CD4-positive, alpha-beta T cell treated with Interleukin-4 for 4 hours (primary cell): ENCODE data around the gene TPRN.
A peak's percentile ranks its signal among the peaks of the same experiment; 100 is the strongest.

Source experiments
- DNase-seq: peaks from one replicate; pipeline ENCODE4 v3.0.0-alpha.2; 2020

TPRN gene

DNA sequence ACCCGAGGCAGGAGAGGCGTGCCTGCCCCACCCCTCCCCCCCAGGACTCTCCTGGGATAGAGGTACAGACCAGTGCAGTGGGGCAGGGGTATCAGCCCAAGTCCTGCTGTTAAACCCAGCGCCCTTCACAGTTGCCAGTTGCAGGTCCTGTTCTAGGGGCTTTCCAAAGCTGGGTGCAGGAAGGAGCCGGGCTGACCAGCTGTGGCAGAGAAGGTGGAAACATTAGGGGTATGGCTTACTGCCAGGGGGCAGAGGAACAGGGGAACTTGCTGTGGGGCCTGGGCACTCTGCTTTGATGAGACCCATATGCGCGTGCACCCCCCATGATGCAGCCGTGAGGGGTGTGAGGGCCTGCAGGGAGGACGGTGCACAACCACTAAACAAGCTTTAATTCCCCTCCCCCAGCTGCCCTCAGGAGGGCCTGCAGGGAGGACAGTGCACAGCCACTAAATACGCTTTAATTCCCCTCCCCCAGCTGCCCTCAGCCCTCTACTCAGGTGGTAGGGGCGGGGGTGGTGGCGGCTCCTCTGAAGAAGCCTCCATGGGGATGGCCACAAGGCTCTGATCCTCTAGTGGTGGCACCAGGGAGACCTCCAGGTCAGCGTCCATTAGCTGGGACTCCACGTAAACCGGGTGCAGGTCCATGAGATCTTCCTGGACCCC is 29.9 kb downstream of the TPRN start:
- no peak for DNase-seq

DNA sequence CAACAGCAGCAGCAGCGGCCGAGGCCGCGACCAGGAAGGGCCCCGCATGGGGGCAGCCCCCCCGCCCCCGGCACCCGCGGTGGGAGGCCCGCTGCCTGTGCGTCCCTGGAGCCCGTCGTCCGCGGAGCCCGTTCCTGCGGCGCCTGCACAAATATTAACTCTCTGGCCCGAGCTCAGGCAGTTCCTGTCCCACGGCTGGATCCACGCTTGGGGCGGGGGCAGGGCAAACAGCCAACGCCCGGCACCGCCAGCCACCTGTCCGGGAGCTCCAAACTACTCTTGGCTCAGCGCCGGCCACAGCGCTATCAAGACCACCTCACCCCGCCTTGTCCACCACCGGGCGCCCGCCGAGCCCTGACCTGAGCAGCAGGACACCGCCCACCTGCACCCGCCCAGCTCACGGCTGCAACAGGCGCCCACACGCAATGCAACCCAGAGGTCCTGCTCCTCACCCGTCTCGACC is 30.6 kb downstream of the TPRN start, which contains the start of gene LRRC26:
Gene LRRC26, minus strand, starts transcription at position 156 of the 463 bp plus-strand sequence. Its CDS starts 108 bp downstream, at position 48.
- DNase-seq, result no peak

DNA sequence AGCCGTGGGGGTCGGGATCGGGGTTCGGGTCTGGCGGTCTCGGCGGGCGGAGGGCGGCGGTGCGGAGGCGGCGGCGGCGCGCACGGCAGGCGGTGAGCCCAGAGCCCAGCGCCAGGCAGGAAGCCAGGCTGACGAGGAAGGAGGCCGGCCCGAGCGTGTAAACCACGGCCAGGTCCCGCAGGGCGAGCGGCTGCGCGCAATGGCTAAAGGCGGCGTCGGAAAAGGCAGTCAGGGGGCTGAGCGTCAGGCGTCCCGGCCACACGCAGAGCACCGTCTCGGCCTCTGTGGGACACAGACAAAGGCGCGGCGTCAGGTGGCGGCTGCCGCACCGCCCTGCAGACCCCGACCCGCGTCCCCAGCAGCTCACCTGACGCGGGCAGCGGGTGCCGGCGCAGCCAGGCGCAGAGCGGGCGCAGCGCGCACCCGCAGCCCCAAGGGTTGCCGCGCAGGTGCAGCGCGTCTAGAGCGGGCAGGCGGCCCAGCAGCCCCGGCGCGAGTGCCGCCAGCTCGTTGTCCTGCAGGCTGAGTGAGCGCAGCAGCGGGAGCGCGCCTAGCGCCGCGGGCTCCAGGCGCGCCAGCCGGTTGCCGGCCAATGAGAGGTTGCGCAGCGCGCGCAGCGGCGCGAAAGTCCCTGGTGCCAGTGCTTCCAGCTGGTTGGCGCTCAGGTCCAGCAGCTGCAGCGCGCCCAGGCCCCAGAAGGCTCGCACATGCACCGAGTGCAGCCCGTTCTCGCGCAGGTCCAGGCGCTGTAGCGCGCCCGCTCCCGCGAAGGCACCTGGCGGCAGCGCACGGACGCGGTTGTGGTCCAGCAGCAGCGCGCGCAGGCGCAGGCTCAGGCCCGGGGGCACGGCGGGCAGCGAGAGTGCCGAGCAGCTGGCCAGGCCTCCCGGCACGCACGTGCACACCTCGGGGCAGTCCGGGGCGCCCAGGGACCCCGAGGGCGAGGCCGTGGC is 31.4 kb downstream of the TPRN start:
- no peak for DNase-seq

DNA sequence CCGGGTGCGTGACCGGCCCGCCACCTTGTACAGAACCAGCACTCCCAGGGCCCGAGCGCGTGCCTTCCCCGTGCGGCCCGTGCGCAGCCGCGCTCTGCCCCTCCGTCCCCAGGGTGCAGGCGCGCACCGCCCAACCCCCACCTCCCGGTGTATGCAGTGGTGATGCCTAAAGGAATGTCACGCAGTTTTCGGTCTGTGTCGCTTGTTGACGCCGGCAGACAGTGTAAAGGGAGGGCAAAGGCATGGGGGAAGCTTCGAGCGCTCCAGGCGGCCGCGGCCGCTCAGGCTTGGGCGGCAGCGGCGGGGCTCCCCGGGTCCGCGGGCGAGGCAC is 32.0 kb downstream of the TPRN start:
- no peak for DNase-seq

DNA sequence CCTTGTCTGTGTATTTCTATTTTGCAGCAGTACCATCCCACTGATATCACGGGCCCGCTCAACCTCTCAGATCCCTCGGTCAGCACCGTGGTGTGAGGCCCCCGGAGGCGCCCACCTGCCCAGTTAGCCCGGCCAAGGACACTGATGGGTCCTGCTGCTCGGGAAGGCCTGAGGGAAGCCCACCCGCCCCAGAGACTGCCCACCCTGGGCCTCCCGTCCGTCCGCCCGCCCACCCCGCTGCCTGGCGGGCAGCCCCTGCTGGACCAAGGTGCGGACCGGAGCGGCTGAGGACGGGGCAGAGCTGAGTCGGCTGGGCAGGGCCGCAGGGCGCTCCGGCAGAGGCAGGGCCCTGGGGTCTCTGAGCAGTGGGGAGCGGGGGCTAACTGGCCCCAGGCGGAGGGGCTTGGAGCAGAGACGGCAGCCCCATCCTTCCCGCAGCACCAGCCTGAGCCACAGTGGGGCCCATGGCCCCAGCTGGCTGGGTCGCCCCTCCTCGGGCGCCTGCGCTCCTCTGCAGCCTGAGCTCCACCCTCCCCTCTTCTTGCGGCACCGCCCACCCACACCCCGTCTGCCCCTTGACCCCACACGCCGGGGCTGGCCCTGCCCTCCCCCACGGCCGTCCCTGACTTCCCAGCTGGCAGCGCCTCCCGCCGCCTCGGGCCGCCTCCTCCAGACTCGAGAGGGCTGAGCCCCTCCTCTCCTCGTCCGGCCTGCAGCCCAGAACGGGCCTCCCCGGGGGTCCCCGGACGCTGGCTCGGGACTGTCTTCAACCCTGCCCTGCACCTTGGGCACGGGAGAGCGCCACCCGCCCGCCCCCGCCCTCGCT is 32.6 kb downstream of the TPRN start:
- no peak for DNase-seq

DNA sequence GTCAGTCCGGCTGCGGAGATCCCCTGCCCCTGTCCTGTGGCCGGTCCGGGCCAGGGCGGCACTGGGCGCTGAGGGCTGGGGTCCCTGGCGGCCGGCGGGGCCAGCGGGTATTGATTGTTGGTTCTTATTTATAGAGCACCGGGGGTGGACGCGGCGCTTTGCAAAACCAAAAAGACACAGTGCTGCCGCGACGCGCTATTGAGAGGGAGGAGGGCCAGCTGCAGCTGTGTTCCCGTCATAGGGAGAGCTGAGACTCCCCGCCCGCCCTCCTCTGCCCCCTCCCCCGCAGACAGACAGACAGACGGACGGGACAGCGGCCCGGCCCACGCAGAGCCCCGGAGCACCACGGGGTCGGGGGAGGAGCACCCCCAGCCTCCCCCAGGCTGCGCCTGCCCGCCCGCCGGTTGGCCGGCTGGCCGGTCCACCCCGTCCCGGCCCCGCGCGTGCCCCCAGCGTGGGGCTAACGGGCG is 33.2 kb downstream of the TPRN start:
- no peak for DNase-seq

DNA sequence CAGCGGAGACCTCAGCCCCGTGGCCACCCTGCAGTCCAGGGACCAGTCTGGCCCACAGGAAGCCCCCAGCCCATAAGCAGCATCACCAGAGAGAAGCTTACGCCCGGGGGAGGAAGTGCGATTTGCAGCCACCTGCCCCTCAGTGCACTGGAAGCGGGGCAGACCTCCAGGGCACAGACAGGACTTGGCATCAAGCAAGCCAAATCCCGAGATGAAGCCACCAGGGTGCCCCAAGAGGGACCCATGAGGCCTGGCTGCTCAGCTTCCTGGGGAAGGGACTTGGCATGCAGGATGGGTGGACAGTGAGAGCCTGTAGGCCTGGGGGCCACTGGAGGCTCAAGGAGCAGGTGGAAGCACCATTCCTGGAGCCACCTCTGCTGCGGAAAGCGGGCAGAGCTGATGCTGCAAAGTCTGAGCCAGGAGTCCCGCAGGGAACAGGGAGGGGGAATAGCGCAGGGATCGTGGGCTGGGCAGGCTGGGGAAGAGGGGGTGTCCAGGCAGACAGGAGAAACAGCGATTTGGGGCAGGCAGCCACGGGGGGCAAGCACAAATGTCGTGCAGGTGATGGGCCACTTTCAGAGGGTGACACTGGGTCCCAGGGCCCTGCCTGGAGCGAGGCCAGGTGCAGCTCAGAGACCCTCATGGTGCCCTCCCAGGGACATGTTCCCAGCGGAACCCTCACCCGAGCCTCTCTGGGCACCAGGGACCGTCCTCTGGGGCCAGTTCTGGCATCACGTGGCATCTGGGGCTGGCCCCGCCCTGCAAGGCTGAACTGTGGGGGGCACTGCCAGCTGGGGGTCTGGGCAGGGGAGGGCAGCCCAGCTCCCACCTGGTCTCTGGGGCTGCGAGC is 33.9 kb downstream of the TPRN start:
- DNase-seq, result no peak

DNA sequence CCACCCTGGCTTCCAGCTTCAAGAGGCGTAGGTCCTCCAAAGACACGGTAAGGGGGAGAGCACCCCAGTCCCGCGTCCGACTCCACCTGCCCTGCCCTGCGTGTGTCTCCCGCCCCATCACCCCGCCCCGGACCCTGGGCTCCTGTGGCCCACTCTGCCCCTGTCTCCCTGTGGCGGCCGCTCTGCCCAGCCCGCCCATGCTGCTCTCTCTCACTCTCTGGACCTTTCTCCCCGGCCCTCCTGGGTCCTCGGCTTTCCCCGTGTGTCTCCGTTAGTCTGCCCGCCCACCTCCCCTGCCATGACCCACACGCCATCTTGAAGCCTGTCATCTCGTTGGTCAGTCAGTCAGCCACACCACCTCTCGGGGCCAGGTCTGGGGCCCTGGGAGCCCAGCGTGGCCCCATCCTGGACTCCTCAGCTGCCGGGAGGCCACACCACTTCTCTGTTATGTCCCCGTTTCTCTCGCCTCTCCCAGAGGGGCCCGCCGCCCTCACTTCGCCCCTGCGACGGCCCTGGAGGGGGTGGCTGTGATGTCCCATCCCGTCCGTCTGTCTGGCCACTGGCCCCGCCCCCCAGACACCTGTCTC is 35.2 kb downstream of the TPRN start:
- no peak for DNase-seq

DNA sequence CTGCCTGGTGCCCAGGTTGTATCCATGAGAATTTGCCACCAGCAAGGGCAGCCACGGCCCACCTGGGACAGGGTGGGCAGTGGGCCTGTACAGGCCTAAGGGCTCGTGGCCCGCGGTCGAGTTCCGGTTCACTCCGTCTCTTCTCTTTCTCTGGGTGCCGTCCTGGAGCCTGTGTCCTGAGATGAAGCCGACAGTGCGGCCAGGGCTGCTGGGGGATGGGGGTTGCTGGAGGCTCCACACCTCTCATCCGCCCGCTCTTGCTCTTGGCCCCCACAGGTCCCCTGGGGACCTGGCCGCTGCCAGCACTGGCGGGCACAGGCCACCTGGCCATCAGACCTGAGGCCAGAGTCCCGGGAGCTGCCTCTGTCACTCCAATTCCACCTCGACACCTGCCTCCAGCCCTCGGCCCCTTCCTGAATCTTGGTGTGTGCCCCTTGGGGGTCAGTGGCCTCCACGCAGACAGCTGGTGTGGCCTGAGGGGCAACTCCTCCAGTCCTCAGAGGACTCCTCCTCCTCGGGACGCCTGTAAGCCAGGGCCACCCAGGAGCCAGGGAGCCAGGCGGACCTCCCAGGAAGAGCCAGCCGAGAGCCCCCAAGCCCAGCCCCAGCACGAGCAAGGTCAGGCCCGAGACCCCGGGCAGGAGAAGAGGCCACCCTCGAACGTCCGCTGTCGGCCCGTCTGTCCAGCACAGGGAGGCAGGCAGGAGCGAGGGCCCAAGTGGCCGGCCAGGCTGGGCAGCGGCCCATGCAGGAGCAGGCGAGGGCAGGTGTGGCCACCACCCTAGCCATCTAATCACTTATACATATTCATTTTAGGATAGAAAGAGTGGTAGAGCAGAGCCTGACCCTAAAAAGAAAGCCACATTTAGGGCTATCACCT is 35.9 kb downstream of the TPRN start:
- DNase-seq, result no peak

DNA sequence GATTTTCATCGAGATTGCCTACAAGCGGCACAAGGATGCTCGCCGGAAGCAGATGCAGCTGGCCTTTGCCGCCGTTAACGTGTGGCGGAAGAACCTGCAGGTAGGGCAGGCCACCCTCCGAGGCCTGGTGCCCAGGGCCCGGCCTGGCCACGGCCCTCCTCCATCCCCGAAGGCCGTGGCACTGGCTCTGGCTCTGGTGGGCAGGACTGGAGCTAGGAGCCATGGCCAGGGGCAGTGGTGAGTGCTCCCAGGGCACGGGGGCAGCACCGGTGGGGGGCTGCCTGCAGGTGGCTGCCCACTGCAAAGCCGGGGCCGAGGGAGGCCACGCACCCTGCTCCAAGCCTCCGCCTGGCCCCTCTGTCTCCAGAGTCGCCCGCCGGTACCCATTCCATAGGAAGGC is 36.7 kb downstream of the TPRN start:
- DNase-seq, result no peak

DNA sequence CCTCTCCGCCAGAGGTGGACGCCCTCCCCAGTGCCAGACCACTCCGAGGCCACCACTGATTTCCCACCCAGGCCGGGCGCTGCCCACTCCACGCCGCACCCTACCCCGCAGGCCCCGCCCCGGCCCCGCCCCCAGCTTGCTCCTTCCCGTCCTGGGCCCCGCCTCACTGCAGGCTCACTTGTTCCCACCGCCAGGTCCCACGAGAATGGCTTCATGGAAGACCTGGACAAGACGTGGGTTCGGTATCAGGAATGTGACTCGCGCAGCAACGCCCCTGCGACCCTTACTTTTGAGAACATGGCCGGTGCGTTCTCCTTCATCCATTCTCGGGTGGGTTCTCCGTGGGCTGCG is 37.2 kb downstream of the TPRN start:
- no peak for DNase-seq

DNA sequence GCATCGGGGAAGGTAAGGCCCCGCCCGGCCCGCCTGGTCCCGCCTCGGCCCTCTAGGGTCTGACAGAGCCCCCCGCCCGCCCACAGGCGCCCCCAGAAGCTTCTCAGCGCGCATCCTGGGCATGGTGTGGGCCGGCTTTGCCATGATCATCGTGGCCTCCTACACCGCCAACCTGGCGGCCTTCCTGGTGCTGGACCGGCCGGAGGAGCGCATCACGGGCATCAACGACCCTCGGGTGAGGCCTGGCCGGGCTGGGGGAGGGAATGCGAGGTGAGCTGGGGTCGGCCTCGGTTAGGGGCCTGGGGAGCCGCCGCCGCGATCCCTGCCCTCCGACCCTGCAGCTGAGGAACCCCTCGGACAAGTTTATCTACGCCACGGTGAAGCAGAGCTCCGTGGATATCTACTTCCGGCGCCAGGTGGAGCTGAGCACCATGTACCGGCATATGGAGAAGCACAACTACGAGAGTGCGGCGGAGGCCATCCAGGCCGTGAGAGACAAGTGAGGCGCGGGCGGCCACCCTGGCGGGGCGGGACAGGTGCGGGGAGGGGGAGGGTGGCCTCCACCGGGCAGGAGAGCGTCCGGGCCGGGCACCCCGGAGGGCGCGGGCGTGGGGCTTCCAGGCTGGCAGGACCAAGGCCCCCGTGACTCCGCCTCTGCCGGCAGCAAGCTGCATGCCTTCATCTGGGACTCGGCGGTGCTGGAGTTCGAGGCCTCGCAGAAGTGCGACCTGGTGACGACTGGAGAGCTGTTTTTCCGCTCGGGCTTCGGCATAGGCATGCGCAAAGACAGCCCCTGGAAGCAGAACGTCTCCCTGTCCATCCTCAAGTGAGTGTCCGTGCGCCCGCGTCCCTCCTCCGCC is 37.8 kb downstream of the TPRN start:
- peak; percentile 5 for DNase-seq

DNA sequence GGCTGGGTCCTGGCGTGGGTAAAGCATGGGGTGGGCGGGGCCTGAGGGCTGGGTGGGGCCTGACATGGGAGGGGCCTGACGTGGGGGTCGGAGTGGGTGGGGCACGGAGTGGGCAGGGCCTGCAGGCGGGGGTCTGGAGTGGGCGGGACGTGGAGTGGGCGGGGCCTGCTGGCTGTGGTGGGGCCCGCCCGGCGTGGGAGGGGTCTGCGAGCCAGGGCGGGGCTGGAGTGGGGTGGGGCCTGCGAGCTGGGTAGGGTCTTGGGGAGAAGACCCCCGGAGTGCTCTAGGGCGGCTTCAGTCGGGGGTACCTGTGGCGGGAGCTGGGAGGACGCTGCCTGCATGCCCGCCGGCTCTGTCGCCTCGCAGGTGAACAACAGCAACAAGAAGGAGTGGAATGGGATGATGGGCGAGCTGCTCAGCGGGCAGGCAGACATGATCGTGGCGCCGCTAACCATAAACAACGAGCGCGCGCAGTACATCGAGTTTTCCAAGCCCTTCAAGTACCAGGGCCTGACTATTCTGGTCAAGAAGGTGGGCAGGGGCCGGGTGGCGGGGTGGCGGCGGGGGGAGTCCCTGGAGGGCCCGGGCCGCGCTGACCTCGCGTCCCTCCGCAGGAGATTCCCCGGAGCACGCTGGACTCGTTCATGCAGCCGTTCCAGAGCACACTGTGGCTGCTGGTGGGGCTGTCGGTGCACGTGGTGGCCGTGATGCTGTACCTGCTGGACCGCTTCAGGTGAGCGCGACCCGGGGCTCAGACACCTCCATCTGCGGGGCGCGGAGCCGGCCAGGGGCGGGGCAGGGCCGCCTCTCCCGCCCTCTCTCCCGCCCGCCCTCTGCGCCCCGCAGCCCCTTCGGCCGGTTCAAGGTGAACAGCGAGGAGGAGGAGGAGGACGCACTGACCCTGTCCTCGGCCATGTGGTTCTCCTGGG is 38.7 kb downstream of the TPRN start:
- no peak for DNase-seq

DNA sequence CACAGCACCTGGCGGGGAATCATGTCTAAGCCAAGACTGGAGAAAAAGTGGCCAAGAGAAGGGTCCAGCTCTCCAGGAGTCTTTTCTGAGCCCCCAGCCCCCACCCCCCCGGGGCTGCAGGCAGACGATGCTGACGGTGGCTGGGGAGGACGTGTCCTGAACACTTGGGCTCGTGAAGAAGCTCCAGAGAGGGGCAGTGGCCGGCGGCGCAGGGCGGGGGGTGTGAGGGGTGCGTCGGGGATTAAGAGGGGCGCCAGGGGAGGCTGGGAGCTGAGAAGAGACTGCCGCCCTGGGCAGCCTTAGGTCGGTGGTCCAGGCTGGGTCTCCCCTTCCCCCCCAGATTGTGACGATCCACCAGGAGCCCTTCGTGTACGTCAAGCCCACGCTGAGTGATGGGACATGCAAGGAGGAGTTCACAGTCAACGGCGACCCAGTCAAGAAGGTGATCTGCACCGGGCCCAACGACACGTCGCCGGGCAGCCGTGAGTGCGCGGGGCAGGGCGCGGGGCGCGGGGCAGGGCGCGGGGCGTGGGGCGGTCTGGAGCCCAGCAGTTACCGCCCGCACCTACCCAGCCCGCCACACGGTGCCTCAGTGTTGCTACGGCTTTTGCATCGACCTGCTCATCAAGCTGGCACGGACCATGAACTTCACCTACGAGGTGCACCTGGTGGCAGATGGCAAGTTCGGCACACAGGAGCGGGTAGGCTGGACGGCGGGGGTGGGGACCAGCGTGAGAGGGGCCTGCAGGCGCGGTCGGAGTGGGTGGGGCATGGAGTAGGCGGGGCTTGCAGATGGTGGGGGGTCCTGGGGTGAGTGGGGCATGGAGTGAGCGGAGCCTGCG is 39.6 kb downstream of the TPRN start:
- DNase-seq, result no peak

DNA sequence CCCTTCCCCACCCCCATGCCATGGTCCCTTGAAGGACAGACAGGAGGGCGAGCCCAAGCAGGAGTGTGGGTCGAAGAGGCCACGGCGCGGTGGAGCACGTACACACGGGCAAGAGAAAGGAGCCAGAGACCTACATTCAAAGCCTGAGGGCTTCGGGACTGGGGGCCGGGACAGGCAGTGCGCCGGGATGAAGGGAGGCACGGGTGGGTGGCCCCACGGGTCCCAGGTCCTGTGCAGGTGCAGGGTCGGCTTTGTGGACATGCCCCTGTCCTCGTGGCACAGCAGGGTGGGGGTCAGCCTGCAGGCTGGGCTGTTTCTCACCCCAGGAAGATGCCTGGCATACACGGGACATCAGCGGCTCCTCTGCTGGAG is 40.5 kb downstream of the TPRN start:
- DNase-seq, result no peak

DNA sequence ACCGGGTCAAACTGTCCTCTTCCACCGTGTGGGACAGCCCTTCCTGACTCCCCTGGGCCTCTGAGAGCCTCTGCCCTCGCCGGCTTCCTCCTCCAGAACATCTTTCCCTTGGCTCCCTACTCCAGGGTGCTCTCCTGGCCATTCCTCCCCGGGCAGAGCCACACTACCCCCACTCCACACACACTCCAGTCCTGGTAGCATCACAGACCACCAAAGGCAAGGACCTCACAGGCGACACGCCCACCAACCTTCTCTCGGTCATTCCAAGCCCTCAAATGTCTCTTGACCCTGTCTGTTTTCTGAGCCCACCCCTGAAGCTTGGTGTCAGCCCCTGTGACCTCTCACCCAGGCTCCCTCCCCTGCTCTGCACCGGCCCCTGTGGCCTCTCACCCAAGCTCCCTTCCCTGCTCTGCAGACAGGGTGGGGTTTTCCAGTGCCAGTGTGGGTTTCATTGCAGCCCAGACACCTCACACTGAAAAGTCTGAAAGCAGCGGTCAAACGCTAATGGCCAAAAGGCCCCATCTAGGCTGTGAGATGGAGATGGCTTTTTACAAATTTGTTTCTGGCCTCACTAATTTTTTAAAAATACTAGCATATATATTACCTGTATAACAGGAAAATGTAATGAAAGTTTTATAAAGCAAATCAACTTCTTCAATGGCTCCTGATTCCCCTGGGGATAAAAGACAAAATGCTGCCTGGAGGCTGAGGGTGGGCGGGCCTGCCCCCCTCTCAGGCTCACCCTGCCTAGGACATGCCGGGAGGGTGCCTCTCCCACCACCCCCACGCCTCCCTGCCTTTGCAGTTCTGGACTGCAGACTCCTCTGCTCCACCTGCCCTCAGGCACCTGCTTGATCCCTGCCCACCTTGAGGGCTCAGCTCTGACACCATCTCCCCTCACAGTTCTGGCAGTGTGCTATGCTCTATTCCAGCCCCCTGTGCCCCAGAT is 41.2 kb downstream of the TPRN start:
- DNase-seq, result no peak

DNA sequence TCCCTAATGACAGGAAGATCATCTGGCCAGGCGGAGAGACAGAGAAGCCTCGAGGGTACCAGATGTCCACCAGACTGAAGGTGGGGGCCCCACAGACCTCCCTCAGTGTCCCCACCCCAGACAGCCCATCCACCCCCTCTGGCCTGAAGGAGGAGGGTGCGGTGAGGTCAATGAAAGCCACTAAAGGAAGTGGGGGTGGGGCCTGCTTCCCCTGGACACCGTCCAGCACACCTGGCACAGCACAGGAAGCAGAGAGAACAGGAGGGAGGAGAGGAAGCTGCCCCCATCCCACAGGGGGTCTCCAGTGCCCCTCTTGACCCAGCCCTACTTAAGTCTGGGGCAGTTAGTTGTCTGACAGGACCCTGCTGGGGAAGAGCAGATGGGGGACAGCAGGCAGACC is 41.9 kb downstream of the TPRN start:
- no peak for DNase-seq
